GM12878 (cell line): Measurements from ENCODE around the gene IFITM2. TPM values are rescaled to one million over a fixed set of nuclear protein-coding genes. Genes with fewer than 3 reads are reported as not detected.
A peak's percentile ranks its signal among the peaks of the same experiment; 100 is the strongest.

Source experiments
- BACH1 ChIP-seq: fragments of 450-650 bp; IDR thresholded peaks from 2 replicates; pipeline ENCODE4 v1.6.1; 2017; ENCODE audit warnings: mild to moderate bottlenecking, borderline replicate concordance
- CHD2 ChIP-seq: IDR thresholded peaks from 2 replicates; pipeline ENCODE4 v1.6.1; 2011; ENCODE audit warnings: low read depth, low read length, improper control_type of control experiment, borderline replicate concordance
- E2F4 ChIP-seq: IDR thresholded peaks from 2 replicates; pipeline ENCODE4 v1.6.1; 2012; ENCODE audit warnings: low read depth, low read length, improper control_type of control experiment
- E4F1 ChIP-seq: fragments of 450-650 bp; IDR thresholded peaks from 2 replicates; pipeline ENCODE4 v1.6.1; 2018; ENCODE audit warnings: borderline replicate concordance, mild to moderate bottlenecking; ENCODE audit not compliant: partially characterized antibody
- EED ChIP-seq: sonication (generic); IDR thresholded peaks from 2 replicates; pipeline ENCODE4 v1.6.1; 2016; ENCODE audit warnings: antibody characterized with exemption, low read depth
- EGR1 ChIP-seq, 2 experiments: IDR thresholded peaks; 1 replicate in 1 of 2; 2 replicates in 1 of 2; pipeline ENCODE4 v1.6.1; 2011 to 2012; ENCODE audit warnings: low read depth in 2 of 2, low read length in 2 of 2, borderline replicate concordance in 1 of 2, mild to moderate bottlenecking in 1 of 2, moderate library complexity in 1 of 2
- FOXM1 ChIP-seq: IDR thresholded peaks from 2 replicates; pipeline ENCODE4 v1.6.1; 2012; ENCODE audit warnings: low read depth, mild to moderate bottlenecking, inconsistent platforms, low read length, moderate library complexity
- GABPA ChIP-seq: IDR thresholded peaks from 2 replicates; pipeline ENCODE4 v1.6.1; 2014; ENCODE audit warnings: antibody characterized with exemption, low read depth, mild to moderate bottlenecking, inconsistent platforms
- IRF4 ChIP-seq: IDR thresholded peaks from 2 replicates; pipeline ENCODE4 v1.6.1; 2011; ENCODE audit warnings: low read depth, low read length
- LARP7 ChIP-seq: fragments of 450-650 bp; IDR thresholded peaks from 2 replicates; pipeline ENCODE4 v1.6.1; 2017; ENCODE audit warnings: mild to moderate bottlenecking
- MLLT1 ChIP-seq: fragments of 450-650 bp; IDR thresholded peaks from 2 replicates; pipeline ENCODE4 v1.6.1; 2016; ENCODE audit warnings: mild to moderate bottlenecking
- MTA2 ChIP-seq: fragments of 450-650 bp; IDR thresholded peaks from 2 replicates; pipeline ENCODE4 v1.6.1; 2016; ENCODE audit warnings: low read depth, mild to moderate bottlenecking, moderate library complexity
- MXI1 ChIP-seq: fragments of 150-350 bp; IDR thresholded peaks from 2 replicates; pipeline ENCODE4 v1.6.1; 2011; ENCODE audit warnings: low read depth, mild to moderate bottlenecking, inconsistent platforms, low read length, improper control_type of control experiment
- NFYB ChIP-seq: IDR thresholded peaks from 2 replicates; pipeline ENCODE4 v1.6.1; 2011; ENCODE audit warnings: low read depth, mild to moderate bottlenecking, low read length, improper control_type of control experiment, moderate library complexity; ENCODE audit not compliant: insufficient read depth
- PAX5 ChIP-seq: IDR thresholded peaks from 2 replicates; pipeline ENCODE4 v1.6.1; 2011; ENCODE audit warnings: low read depth, low read length, borderline replicate concordance
- POLR2AphosphoS5 ChIP-seq: IDR thresholded peaks from 2 replicates; pipeline ENCODE4 v1.6.1; 2011; ENCODE audit warnings: mild to moderate bottlenecking, low read length, inconsistent platforms
- SMARCA5 ChIP-seq: fragments of 450-650 bp; IDR thresholded peaks from 2 replicates; pipeline ENCODE4 v1.6.1; 2017; ENCODE audit warnings: mild to moderate bottlenecking
- STAT3 ChIP-seq: IDR thresholded peaks from 2 replicates; pipeline ENCODE4 v1.6.1; 2011; ENCODE audit warnings: low read depth, low read length, improper control_type of control experiment
- TAF1 ChIP-seq: IDR thresholded peaks from 2 replicates; pipeline ENCODE4 v1.6.1; 2011; ENCODE audit warnings: mild to moderate bottlenecking, low read depth, low read length, borderline replicate concordance
- YY1 ChIP-seq: IDR thresholded peaks from 2 replicates; pipeline ENCODE4 v1.6.1; 2011; ENCODE audit warnings: low read depth, mild to moderate bottlenecking, low read length
- ZNF687 ChIP-seq: fragments of 450-650 bp; IDR thresholded peaks from 2 replicates; pipeline ENCODE4 v1.6.1; 2017; ENCODE audit warnings: mild to moderate bottlenecking, moderate library complexity
- polyA plus RNA-seq, 11 experiments: library from polyadenylated mRNA; depleted of rRNA in 4 of 11; unstranded in 6 of 11; stranded (reverse) in 5 of 11; fragments of >200 nt; fragmentation: Nextera tagmentation in 4 of 11; fragmentation: Illumina TruSeq in 1 of 11; extraction: Ambion mirVana in 4 of 11; extraction: Trizol in 1 of 11; gene quantifications; 1 replicate in 1 of 11; 2 replicates in 10 of 11; pipeline versions ENCODE4 v1.2.1 to v1.2.3, GENCODE V29; 2011 to 2016; ENCODE audit warnings: inconsistent platforms in 2 of 11, missing spikeins in 2 of 11, low read depth in 1 of 11
- total RNA-seq, 4 experiments: library from RNA; depleted of rRNA in 3 of 4; stranded (reverse); fragments of >200 nt in 3 of 4; fragmentation: Illumina TruSeq in 1 of 4; extraction: Trizol in 1 of 4; gene quantifications; 2 replicates each; pipeline versions ENCODE4 v1.2.1 to v1.2.3, GENCODE V29; 2013 to 2021

IFITM2 gene
- total and polyA plus RNA-seq, 10 of the 15 experiments (the other 5 are each of a cell fraction or from before 2014, with no cell fraction given), result 116 to 3,672 (median 724) TPM

GRCh38 chr11:313787-314553 lies 6.4 kb downstream of the IFITM2 start, which contains the start of gene IFITM1 (continued):
- TF ChIP-seq STAT3 (no peak), ZNF687 (peak; percentile 36; the same call in 1 of the 2 replicates), E2F4 (no peak), CHD2 (0 out of 2 replicates have a peak, but pooled peaks have one; percentile 26), EGR1 (IDR thresholded peaks at IDR 0.05; ENCODE audit: borderline replicate concordance in 1 of 2, low read depth in 2 of 2, low read length in 2 of 2) (peak in 1 of 2 experiments; percentile 52; a peak in 1 of 3 replicates), E4F1 (no peak), SMARCA5 (peak; percentile 74; the same call in 1 of the 2 replicates), MXI1 (peak; percentile 45; the same call in 1 of the 2 replicates), NFYB (peak; percentile 64; the same call in 1 of the 2 replicates), MLLT1 (peak; percentile 92), EED (no peak), TAF1 (peak; percentile 91), MTA2 (peak; percentile 44; the same call in 1 of the 2 replicates), PAX5 (0 out of 2 replicates have a peak, but pooled peaks have one; percentile 8), FOXM1 (no peak), YY1 (0 out of 2 replicates have a peak, but pooled peaks have one; percentile 16), IRF4 (no peak), POLR2AphosphoS5 (peak; percentile 97), LARP7 (peak; percentile 35; the same call in 1 of the 2 replicates), GABPA (no peak), BACH1 (peak; percentile 34; the same call in 1 of the 2 replicates)
